Glomerular endothelial cell (primary cell): ENCODE measurements around the gene NDUFA13. TPM values are rescaled to one million over a fixed set of nuclear protein-coding genes. Genes with fewer than 3 reads are reported as not detected.

Source experiments
- DNase-seq: peaks from one replicate; pipeline ENCODE4 v3.0.0-alpha.2; 2011; ENCODE audit warnings: low read depth, low spot score; ENCODE audit errors: extremely low read depth
- total RNA-seq: library from RNA; depleted of rRNA; stranded (reverse); fragments of >200 nt; gene quantifications from 2 replicates; pipeline ENCODE4 v1.2.3, GENCODE V29; 2015

Gene NDUFA13
- total RNA-seq, 1 donor from 2014 or later = 111 TPM

GRCh38 chr19:19531951-19532805 is 16.2 kb downstream of the NDUFA13 start:
- DNase-seq = no peak

GRCh38 chr19:19532806-19533701 is 17.0 kb downstream of the NDUFA13 start:
- DNase-seq = no peak

GRCh38 chr19:19533841-19534240 is 17.8 kb downstream of the NDUFA13 start:
- DNase-seq = no peak

GRCh38 chr19:19534556-19535265 is 18.7 kb downstream of the NDUFA13 start:
- DNase-seq = no peak

- DNase-seq = no peak
Measured at GRCh38 chr19:19535311-19536191, 19.5 kb downstream of the NDUFA13 start.

- DNase-seq = no peak
Measured at GRCh38 chr19:19537075-19538048, 21.3 kb downstream of the NDUFA13 start.

- DNase-seq = no peak
Measured at GRCh38 chr19:19538061-19538784, 22.2 kb downstream of the NDUFA13 start, which contains the start of gene CILP2. Gene CILP2 (plus strand): TSS chr19:19538265. CDS start chr19:19538350, 85 bp downstream.

GRCh38 chr19:19538785-19539166 is 22.8 kb downstream of the NDUFA13 start:
- no peak for DNase-seq

GRCh38 chr19:19539698-19540063 is 23.7 kb downstream of the NDUFA13 start:
- no peak for DNase-seq

- DNase-seq = no peak
Measured at GRCh38 chr19:19540064-19540714, 24.2 kb downstream of the NDUFA13 start.

- no peak for DNase-seq
Measured at GRCh38 chr19:19540715-19541515, 24.9 kb downstream of the NDUFA13 start.

- DNase-seq = no peak
Measured at GRCh38 chr19:19541616-19542015, 25.6 kb downstream of the NDUFA13 start.

- DNase-seq = no peak
Measured at GRCh38 chr19:19542507-19542906, 26.5 kb downstream of the NDUFA13 start.

- DNase-seq = no peak
Measured at GRCh38 chr19:19543101-19543500, 27.1 kb downstream of the NDUFA13 start.

GRCh38 chr19:19543640-19544039 is 27.6 kb downstream of the NDUFA13 start:
- no peak for DNase-seq

GRCh38 chr19:19544257-19544953 is 28.4 kb downstream of the NDUFA13 start:
- DNase-seq = no peak
